ENCODE data around the gene ADAM19.

DNA sequence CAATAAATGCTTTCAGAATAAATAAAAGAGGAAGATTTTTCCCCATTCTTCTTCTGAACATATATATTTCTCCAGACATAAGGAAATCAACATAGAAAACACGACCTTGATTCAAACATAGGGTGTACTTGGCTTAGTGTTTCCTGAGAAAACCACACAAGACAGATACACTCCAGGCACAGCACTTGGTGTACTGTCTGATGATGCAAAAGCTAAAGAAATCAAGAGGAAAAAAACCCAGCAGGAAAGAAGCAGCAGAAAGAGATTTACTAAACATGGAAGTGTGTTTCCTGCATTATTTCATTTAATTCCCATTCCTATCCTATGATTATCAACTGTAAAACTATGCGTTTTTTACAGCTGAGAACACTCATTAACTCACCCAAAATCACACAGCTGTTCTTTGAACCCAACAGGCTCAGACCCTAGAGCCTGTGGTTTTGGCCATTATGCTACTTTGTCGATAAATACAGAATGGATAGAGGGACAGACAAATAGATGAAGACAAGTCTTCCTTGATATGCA lies 69.4 kb downstream of the ADAM19 start:
- TF ChIP-seq, protein P1, sequence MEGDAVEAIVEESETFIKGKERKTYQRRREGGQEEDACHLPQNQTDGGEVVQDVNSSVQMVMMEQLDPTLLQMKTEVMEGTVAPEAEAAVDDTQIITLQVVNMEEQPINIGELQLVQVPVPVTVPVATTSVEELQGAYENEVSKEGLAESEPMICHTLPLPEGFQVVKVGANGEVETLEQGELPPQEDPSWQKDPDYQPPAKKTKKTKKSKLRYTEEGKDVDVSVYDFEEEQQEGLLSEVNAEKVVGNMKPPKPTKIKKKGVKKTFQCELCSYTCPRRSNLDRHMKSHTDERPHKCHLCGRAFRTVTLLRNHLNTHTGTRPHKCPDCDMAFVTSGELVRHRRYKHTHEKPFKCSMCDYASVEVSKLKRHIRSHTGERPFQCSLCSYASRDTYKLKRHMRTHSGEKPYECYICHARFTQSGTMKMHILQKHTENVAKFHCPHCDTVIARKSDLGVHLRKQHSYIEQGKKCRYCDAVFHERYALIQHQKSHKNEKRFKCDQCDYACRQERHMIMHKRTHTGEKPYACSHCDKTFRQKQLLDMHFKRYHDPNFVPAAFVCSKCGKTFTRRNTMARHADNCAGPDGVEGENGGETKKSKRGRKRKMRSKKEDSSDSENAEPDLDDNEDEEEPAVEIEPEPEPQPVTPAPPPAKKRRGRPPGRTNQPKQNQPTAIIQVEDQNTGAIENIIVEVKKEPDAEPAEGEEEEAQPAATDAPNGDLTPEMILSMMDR (conservative IDR thresholded peaks at IDR 0.05; ENCODE audit: low read length), result no peak
- no peak for TF ChIP-seq EZH2phosphoT487 (IDR thresholded peaks at IDR 0.05; ENCODE audit: borderline replicate concordance, low read depth, low read length)
